ENCODE results near the gene SYNDIG1. TPM values are rescaled to one million over a fixed set of nuclear protein-coding genes. Genes with fewer than 3 reads are reported as not detected.

Gene SYNDIG1
- total and polyA plus RNA-seq, 2 of the 4 experiments (the other 2 are of a cell fraction): not detected

GRCh38 chr20:24693466-24694156 lies 224.2 kb downstream of the SYNDIG1 start:
- H3K9me3 ChIP-seq (ENCODE audit: control insufficient read depth, insufficient read depth, low read length): no peaks in the 10 kb centered on the region
- H4K8ac ChIP-seq (ENCODE audit: low read depth in 2 of 2, low read length in 2 of 2): no peak overlapping the region
- in situ Hi-C loops (cut with MboI; ENCODE audit: low sequenced_read_pairs): no loop called here
- peaks cover 38% of the 10 kb centered on the region for H3K27me3 ChIP-seq (ENCODE audit: control insufficient read depth, insufficient read depth, low read length)
- H3K4me1 ChIP-seq (ENCODE audit: control insufficient read depth, insufficient read depth, low read length): no peaks in the 10 kb centered on the region
- H3K79me1 ChIP-seq (ENCODE audit: low read depth in 1 of 2, low read length in 2 of 2): no peaks in the 10 kb centered on the region
- ChIA-PET POLR2A (ENCODE audit: unreplicated experiment) (no interaction called here), CTCF (no interaction called here)
- no peak overlapping the region for H2BK120ac ChIP-seq (ENCODE audit: low read depth, low read length)
- H2BK15ac ChIP-seq (ENCODE audit: low read depth, low read length): no peak overlapping the region
- no peak overlapping the region for H2AK5ac ChIP-seq (ENCODE audit: low read depth, low read length)
- no peak overlapping the region for H3K4me2 ChIP-seq (ENCODE audit: low read depth, low read length)
- no peak for TF ChIP-seq RCOR1 (IDR thresholded peaks at IDR 0.05; ENCODE audit: insufficient replicate concordance, low read length)
- TF ChIP-seq MXI1 (IDR thresholded peaks at IDR 0.05; ENCODE audit: borderline replicate concordance, low read depth, low read length): no peak
- no peak for TF ChIP-seq BHLHE40 (IDR thresholded peaks at IDR 0.05; ENCODE audit: low read depth, low read length)
- TF ChIP-seq, protein P1, sequence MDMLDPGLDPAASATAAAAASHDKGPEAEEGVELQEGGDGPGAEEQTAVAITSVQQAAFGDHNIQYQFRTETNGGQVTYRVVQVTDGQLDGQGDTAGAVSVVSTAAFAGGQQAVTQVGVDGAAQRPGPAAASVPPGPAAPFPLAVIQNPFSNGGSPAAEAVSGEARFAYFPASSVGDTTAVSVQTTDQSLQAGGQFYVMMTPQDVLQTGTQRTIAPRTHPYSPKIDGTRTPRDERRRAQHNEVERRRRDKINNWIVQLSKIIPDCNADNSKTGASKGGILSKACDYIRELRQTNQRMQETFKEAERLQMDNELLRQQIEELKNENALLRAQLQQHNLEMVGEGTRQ (IDR thresholded peaks at IDR 0.05; ENCODE audit: low read depth, low read length): no peak
- no peak for TF ChIP-seq POLR2A (IDR thresholded peaks at IDR 0.05; ENCODE audit: low read depth, low read length)
- no peak for TF ChIP-seq ELK1 (IDR thresholded peaks at IDR 0.05; ENCODE audit: borderline replicate concordance, low read depth, low read length)
- no peak for TF ChIP-seq MAFK (IDR thresholded peaks at IDR 0.05; ENCODE audit: low read depth, low read length)
- TF ChIP-seq CEBPB (IDR thresholded peaks at IDR 0.05; ENCODE audit: low read depth, low read length): no peak
- TF ChIP-seq RFX5 (IDR thresholded peaks at IDR 0.05; ENCODE audit: low read depth, low read length): no peak
- TF ChIP-seq, protein P2, sequence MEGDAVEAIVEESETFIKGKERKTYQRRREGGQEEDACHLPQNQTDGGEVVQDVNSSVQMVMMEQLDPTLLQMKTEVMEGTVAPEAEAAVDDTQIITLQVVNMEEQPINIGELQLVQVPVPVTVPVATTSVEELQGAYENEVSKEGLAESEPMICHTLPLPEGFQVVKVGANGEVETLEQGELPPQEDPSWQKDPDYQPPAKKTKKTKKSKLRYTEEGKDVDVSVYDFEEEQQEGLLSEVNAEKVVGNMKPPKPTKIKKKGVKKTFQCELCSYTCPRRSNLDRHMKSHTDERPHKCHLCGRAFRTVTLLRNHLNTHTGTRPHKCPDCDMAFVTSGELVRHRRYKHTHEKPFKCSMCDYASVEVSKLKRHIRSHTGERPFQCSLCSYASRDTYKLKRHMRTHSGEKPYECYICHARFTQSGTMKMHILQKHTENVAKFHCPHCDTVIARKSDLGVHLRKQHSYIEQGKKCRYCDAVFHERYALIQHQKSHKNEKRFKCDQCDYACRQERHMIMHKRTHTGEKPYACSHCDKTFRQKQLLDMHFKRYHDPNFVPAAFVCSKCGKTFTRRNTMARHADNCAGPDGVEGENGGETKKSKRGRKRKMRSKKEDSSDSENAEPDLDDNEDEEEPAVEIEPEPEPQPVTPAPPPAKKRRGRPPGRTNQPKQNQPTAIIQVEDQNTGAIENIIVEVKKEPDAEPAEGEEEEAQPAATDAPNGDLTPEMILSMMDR (conservative IDR thresholded peaks at IDR 0.05; ENCODE audit: low read depth, low read length): no peak
- no peak for TF ChIP-seq RAD21 (IDR thresholded peaks at IDR 0.05; ENCODE audit: low read length)
- no peak for TF ChIP-seq FOS (IDR thresholded peaks at IDR 0.05; ENCODE audit: low read depth, low read length)
- dilution Hi-C loops (cut with HindIII; ENCODE audit: low sequenced_read_pairs, unreplicated experiment): no loop called here
- H3K14ac ChIP-seq (replicated peaks; ENCODE audit: low read depth, low read length): no peak overlapping the region
- no TSS peak for BruUV-seq (replicated peaks)
- no peak overlapping the region for H2AFZ ChIP-seq (replicated peaks; ENCODE audit: low read length, poor library complexity)
- H3K4me3 ChIP-seq (ENCODE audit: insufficient read depth, low read depth, low read length): no peak overlapping the region
- ATAC-seq (ENCODE audit: low read depth): no peak
- no peak overlapping the region for H2AK9ac ChIP-seq (replicated peaks; ENCODE audit: low read depth, low read length, poor library complexity)
- intact Hi-C loops (cut with micrococcal nuclease): no loop called here
- no peak overlapping the region for H3K23ac ChIP-seq (ENCODE audit: low read depth, low read length)
- no peaks in the 10 kb centered on the region for H3K36me3 ChIP-seq (ENCODE audit: control insufficient read depth, insufficient read depth, low read length)
- DNase-seq: no peak
- H4K91ac ChIP-seq (ENCODE audit: insufficient read depth, low read depth, low read length): no peak overlapping the region
- no peaks in the 10 kb centered on the region for H4K20me1 ChIP-seq (ENCODE audit: insufficient read depth, low read length)
- no peak overlapping the region for H3K4ac ChIP-seq (ENCODE audit: low read depth, low read length)
- no peak overlapping the region for H2BK5ac ChIP-seq (ENCODE audit: low read depth, low read length, poor library complexity, severe bottlenecking)
- H4K5ac ChIP-seq (ENCODE audit: low read depth, low read length): no peak overlapping the region
- no peaks in the 10 kb centered on the region for H3K9me1 ChIP-seq (ENCODE audit: insufficient read depth, low read length)
- no peak overlapping the region for H3K9ac ChIP-seq (ENCODE audit: low read depth, low read length)
- no peak overlapping the region for H3K18ac ChIP-seq (ENCODE audit: low read depth, low read length)
- 50% methylated on average over 4 of the region's 9 CpGs; no CpG with 5 or more reads in 1 of the 2 experiments for WGBS, 2 experiments (ENCODE audit: extremely low coverage in 2 of 2, insufficient read length in 1 of 2)
- no peak overlapping the region for H3K27ac ChIP-seq (ENCODE audit: insufficient read depth, low read length)
- H2BK20ac ChIP-seq (ENCODE audit: low read depth, low read length): no peak overlapping the region
- no peak overlapping the region for H3K56ac ChIP-seq (ENCODE audit: extremely low read depth, insufficient read depth, low read length)

Measured in IMR-90 (cell line).